OCI-LY1 (cell line): ENCODE results near the gene ENG.
"Not testable (repeated sequence)": the region's sequence is repeated elsewhere in the genome, so short reads cannot be mapped to it uniquely, and the experiment has no call there.

ENCODE experiments used
- H2AFZ ChIP-seq: fragments of 200-600 bp; sonication (generic), shearing (Covaris generic); 2 replicates; pipeline ENCODE4 v1.6.0; 2014; ENCODE audit warnings: antibody characterized with exemption, mild to moderate bottlenecking, low read length
- H3F3A ChIP-seq: fragments of 200-600 bp; sonication (generic), shearing (Covaris generic); 2 replicates; pipeline ENCODE4 v1.6.0; 2014; ENCODE audit warnings: mild to moderate bottlenecking, antibody characterized with exemption, low read length, moderate library complexity; ENCODE audit not compliant: insufficient read depth
- H3K27ac ChIP-seq: fragments of 200-600 bp; sonication (generic); 2 replicates; pipeline ENCODE4 v1.5.1; 2014; ENCODE audit warnings: low read length, mixed run types, mild to moderate bottlenecking, low read depth; ENCODE audit not compliant: poor library complexity, severe bottlenecking
- H3K27me3 ChIP-seq: fragments of 200-600 bp; sonication (generic); 2 replicates; pipeline ENCODE4 v1.6.0; 2014; ENCODE audit warnings: antibody characterized with exemption, mild to moderate bottlenecking, low read length, moderate library complexity; ENCODE audit not compliant: insufficient read depth
- H3K36me3 ChIP-seq: fragments of 200-600 bp; sonication (generic); 2 replicates; pipeline ENCODE4 v1.6.1; 2014; ENCODE audit warnings: mild to moderate bottlenecking, antibody characterized with exemption, low read length, moderate library complexity, mixed read lengths; ENCODE audit not compliant: insufficient read depth
- H3K4me1 ChIP-seq: fragments of 200-600 bp; sonication (generic); 2 replicates; pipeline ENCODE4 v1.5.1; 2014; ENCODE audit warnings: mild to moderate bottlenecking, low read length, moderate library complexity; ENCODE audit not compliant: insufficient read depth, severe bottlenecking
- H3K4me2 ChIP-seq: fragments of 200-600 bp; sonication (generic), shearing (Covaris generic); 2 replicates; pipeline ENCODE4 v1.6.1; 2014; ENCODE audit warnings: low read length
- H3K4me3 ChIP-seq: fragments of 200-600 bp; sonication (generic); 2 replicates; pipeline ENCODE4 v1.5.1; 2014; ENCODE audit warnings: low read length, low read depth, mild to moderate bottlenecking, mixed read lengths; ENCODE audit not compliant: poor library complexity, severe bottlenecking
- H3K79me2 ChIP-seq: fragments of 200-600 bp; shearing (Covaris generic); 2 replicates; pipeline ENCODE4 v1.6.1; 2016; ENCODE audit warnings: mixed run types, low read length, mixed read lengths; ENCODE audit not compliant: insufficient read depth
- H3K9ac ChIP-seq: fragments of 200-600 bp; sonication (generic), shearing (Covaris generic); 2 replicates; pipeline ENCODE4 v1.6.1; 2014; ENCODE audit warnings: mild to moderate bottlenecking, low read length, mixed read lengths
- H3K9me2 ChIP-seq: fragments of 200-600 bp; sonication (generic), shearing (Covaris generic); 2 replicates; pipeline ENCODE4 v1.6.1; 2014; ENCODE audit warnings: low read depth, mild to moderate bottlenecking, low read length, mixed read lengths
- H3K9me3 ChIP-seq: fragments of 200-600 bp; shearing (Covaris generic); 2 replicates; pipeline ENCODE4 v1.6.1; 2014; ENCODE audit warnings: low read length, mixed read lengths
- H4K20me1 ChIP-seq: fragments of 200-600 bp; sonication (generic), shearing (Covaris generic); 2 replicates; pipeline ENCODE4 v1.6.0; 2016; ENCODE audit warnings: mild to moderate bottlenecking, low read length; ENCODE audit not compliant: insufficient read depth
- EZH2 ChIP-seq: fragments of 200-600 bp; sonication (generic), shearing (Covaris generic); IDR thresholded peaks from 2 replicates; pipeline ENCODE4 v1.8.0; 2017; ENCODE audit warnings: borderline replicate concordance, mixed run types, mild to moderate bottlenecking, antibody characterized with exemption, low read length, moderate library complexity, mixed read lengths
- TF ChIP-seq, protein P1 (sequence below): fragments of 200-600 bp; sonication (generic), shearing (Covaris generic); IDR thresholded peaks from 2 replicates; pipeline ENCODE4 v1.5.1; 2017; ENCODE audit warnings: mild to moderate bottlenecking, antibody characterized with exemption, low read length, moderate library complexity, mixed read lengths

ENG gene

DNA sequence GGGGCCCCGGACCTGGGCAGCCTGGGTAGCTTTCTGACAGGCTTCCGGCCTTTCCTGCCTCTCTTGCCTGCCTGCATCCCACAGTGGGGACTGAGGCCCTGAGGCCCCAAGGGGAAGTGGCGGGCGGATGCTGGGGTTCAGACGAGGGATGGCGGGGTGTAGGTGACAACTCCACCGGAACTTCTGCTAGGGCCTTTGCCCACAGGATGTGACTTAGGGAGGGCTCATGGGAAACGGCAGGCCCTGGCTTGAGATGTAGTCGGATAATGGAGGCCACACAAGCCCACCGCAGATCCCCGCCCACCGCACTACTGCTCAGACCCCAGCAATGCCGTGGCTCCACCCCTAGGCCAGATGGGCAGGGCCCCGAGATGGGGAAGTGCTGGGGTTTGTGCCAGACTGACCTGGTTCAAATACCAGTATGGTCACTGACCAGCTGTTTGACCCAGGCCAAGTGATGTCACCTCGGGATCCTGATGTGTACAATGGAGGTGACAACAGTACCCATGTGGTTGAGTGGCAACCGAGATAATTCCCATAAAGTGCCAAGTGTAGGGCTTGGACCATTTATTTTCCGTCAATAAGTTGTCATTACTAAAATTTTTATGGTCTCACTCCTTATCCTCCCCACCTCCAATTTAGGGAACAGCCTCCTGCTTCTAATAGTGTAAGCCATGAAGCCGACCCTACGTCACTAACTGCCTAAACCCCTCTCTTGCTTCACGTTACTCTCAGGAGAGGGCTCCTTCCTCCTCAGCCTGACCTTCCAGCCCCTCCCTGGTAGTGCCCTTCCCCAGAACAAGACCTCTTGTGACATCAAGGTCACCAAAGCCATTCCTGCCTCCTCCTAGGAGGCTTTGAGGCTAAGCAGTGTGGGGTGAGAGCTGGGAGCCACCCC is 71.1 kb downstream of the ENG start:
- 0 out of 2 replicates have a peak, but pooled peaks cover 4% of the 10 kb centered on the region for H3F3A ChIP-seq
- no peak overlapping the region for H2AFZ ChIP-seq
- peaks cover 63% of the 10 kb centered on the region for H3K4me1 ChIP-seq
- peak overlapping the region; percentile 25; the same call in 1 of the 2 replicates for H3K9ac ChIP-seq
- no peaks in the 10 kb centered on the region for H3K9me3 ChIP-seq
- peak overlapping the region; percentile 2 for H3K4me3 ChIP-seq
- no peaks in the 10 kb centered on the region for H3K27me3 ChIP-seq
- peaks cover 24% of the 10 kb centered on the region for H3K36me3 ChIP-seq
- TF ChIP-seq, protein P1, sequence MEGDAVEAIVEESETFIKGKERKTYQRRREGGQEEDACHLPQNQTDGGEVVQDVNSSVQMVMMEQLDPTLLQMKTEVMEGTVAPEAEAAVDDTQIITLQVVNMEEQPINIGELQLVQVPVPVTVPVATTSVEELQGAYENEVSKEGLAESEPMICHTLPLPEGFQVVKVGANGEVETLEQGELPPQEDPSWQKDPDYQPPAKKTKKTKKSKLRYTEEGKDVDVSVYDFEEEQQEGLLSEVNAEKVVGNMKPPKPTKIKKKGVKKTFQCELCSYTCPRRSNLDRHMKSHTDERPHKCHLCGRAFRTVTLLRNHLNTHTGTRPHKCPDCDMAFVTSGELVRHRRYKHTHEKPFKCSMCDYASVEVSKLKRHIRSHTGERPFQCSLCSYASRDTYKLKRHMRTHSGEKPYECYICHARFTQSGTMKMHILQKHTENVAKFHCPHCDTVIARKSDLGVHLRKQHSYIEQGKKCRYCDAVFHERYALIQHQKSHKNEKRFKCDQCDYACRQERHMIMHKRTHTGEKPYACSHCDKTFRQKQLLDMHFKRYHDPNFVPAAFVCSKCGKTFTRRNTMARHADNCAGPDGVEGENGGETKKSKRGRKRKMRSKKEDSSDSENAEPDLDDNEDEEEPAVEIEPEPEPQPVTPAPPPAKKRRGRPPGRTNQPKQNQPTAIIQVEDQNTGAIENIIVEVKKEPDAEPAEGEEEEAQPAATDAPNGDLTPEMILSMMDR = no peak
- TF ChIP-seq EZH2 = no peak
- no peaks in the 10 kb centered on the region for H4K20me1 ChIP-seq
- peak overlapping the region; percentile 72; the same call in 1 of the 2 replicates for H3K4me2 ChIP-seq
- peak overlapping the region; percentile 85 for H3K27ac ChIP-seq
- H3K79me2 ChIP-seq = peaks cover 10% of the 10 kb centered on the region; the same call in 1 of the 2 replicates
- no peaks in the 10 kb centered on the region for H3K9me2 ChIP-seq

DNA sequence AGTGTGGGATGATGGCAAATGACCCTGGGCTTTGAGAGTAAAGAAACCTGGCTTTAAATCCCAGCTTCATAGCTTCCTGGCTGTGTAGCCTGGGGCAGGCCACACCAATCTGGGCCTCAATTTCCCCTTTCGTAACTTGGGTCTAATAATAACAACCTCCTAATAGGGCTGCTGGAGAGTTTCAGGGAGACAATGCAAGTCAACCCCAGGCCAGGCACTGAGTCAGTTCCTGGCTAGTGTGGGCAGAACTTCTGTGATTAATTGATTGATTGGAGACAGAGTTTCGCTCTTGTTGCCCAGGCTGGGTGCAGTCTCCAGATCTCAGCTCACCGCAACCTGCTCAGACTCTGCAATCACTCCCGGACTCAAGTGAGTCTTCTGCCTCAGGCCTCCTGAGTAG is 72.7 kb downstream of the ENG start:
- no peaks in the 10 kb centered on the region for H4K20me1 ChIP-seq
- 0 out of 2 replicates have a peak, but pooled peaks cover 4% of the 10 kb centered on the region for H3F3A ChIP-seq
- TF ChIP-seq, protein P1 = no peak
- TF ChIP-seq EZH2 = no peak
- H3K4me3 ChIP-seq = no peak overlapping the region
- H3K27ac ChIP-seq = peak overlapping the region; percentile 95
- no peak overlapping the region for H3K4me2 ChIP-seq
- peaks cover 65% of the 10 kb centered on the region for H3K4me1 ChIP-seq
- H3K9ac ChIP-seq = no peak overlapping the region
- H3K79me2 ChIP-seq = peaks cover 3% of the 10 kb centered on the region; the same call in 1 of the 2 replicates
- H3K27me3 ChIP-seq = no peaks in the 10 kb centered on the region
- H3K9me3 ChIP-seq = no peaks in the 10 kb centered on the region
- no peak overlapping the region for H2AFZ ChIP-seq
- peaks cover 9% of the 10 kb centered on the region; the same call in 1 of the 2 replicates for H3K36me3 ChIP-seq
- H3K9me2 ChIP-seq = no peaks in the 10 kb centered on the region

DNA sequence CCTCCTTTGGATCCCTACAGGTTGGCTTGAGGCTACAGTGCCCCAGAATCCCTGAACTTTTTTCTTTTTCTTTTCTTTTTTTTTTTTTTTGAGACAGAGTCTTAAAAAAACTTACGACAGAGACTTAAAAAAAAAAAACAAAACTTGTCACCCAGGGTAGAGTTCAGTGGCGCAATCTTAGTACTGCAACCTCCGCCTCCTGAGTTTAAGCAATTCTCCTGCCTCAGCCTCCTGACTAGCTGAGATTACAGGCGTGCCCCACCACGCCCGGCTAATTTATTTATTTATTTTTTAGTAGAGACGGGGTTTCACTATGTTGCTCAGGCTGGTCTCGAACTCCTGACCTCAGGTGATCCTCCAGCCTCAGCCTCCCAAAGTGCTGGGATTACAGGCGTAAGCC is 73.5 kb downstream of the ENG start:
- H3K4me1 ChIP-seq = peaks cover 69% of the 10 kb centered on the region
- not testable (repeated sequence) for H3K27me3 ChIP-seq, H4K20me1 ChIP-seq, H3K9me2 ChIP-seq, H3K4me3 ChIP-seq, H3K79me2 ChIP-seq, H3K36me3 ChIP-seq, H3K4me2 ChIP-seq, H2AFZ ChIP-seq, H3F3A ChIP-seq, H3K9me3 ChIP-seq, H3K9ac ChIP-seq
- peak overlapping the region; percentile 95 for H3K27ac ChIP-seq
